HuH-7 (cell line): ENCODE measurements around the gene C1orf74.

Source experiments
- DNase-seq: peaks from one replicate; pipeline ENCODE4 v3.0.0; 2011; ENCODE audit warnings: low spot score

Gene C1orf74

GRCh38 chr1:209746451-209747165 is 37.8 kb downstream of the C1orf74 start:
- DNase-seq = no peak

- no peak for DNase-seq
These were observed 41.2 kb downstream of the C1orf74 start for GRCh38 chr1:209743145-209743482.

GRCh38 chr1:209742409-209743144 is 41.8 kb downstream of the C1orf74 start:
- DNase-seq = no peak

- no peak for DNase-seq
These were observed 42.5 kb downstream of the C1orf74 start for GRCh38 chr1:209741889-209742288.

- no peak for DNase-seq
These were observed 43.2 kb downstream of the C1orf74 start for GRCh38 chr1:209741193-209741592.

- no peak for DNase-seq
These were observed 46.1 kb downstream of the C1orf74 start for GRCh38 chr1:209738270-209738669.

- DNase-seq = no peak
These were observed 47.2 kb downstream of the C1orf74 start for GRCh38 chr1:209737118-209737505.

- no peak for DNase-seq
These were observed 47.8 kb downstream of the C1orf74 start for GRCh38 chr1:209736490-209737117.

- no peak for DNase-seq
These were observed 50.8 kb downstream of the C1orf74 start for GRCh38 chr1:209733409-209734192.

- no peak for DNase-seq
These were observed 51.6 kb downstream of the C1orf74 start for GRCh38 chr1:209732725-209733124.

- DNase-seq = no peak
These were observed 54.9 kb downstream of the C1orf74 start for GRCh38 chr1:209729436-209729835.
